PC-3 (cell line): ENCODE measurements around the gene SRSF12. TPM values are rescaled to one million over a fixed set of nuclear protein-coding genes. Genes with fewer than 3 reads are reported as not detected.

Experiments
- ATAC-seq: fragments of 200-7000 bp; cut with Tn5 transposase; 2 replicates; pipeline ENCODE4 v1.9.1; 2020; ENCODE audit warnings: mild to moderate bottlenecking, moderate library complexity
- BruUV-seq: library from RNA; stranded (reverse); fragments of 400-500 nt; replicated peaks from 2 replicates; lab custom pipeline; 2021; lab: Mats Ljungman, UMichigan
- CTCF ChIA-PET: fragments of 300-600 bp; sonication (Branson Sonifier 250); formaldehyde crosslinking; loops from one replicate; lab custom pipeline; 2022; ENCODE audit warnings: antibody characterized with exemption; lab: Charles Lee
- POLR2A ChIA-PET: fragments of 300-600 bp; sonication (Branson Sonifier 250); formaldehyde crosslinking; loops from one replicate; lab custom pipeline; 2022; ENCODE audit warnings: antibody characterized with exemption; ENCODE audit not compliant: unreplicated experiment; lab: Charles Lee
- DNase-seq: peaks from one replicate; pipeline ENCODE4 v3.0.0-alpha.2; 2015
- H2AFZ ChIP-seq: fragments of 300-600 bp; sonication (generic); 2 replicates; pipeline ENCODE4 v1.6.0; 2016; ENCODE audit warnings: antibody characterized with exemption, low read length
- H3F3A ChIP-seq: fragments of 300-600 bp; sonication (generic); one replicate; pipeline ENCODE4 v1.6.0; 2017; ENCODE audit warnings: antibody characterized with exemption, low read length, control low read depth, mild to moderate bottlenecking; ENCODE audit not compliant: unreplicated experiment
- H3K27ac ChIP-seq: fragments of 300-600 bp; sonication (generic); 2 replicates; pipeline ENCODE4 v1.5.1; 2016; ENCODE audit warnings: mild to moderate bottlenecking, low read length
- H3K27me3 ChIP-seq: fragments of 300-600 bp; sonication (generic); 2 replicates; pipeline ENCODE4 v1.6.1; 2016; ENCODE audit warnings: low read length, mixed read lengths
- H3K36me3 ChIP-seq: fragments of 300-600 bp; sonication (generic); 2 replicates; pipeline ENCODE4 v1.6.1; 2016; ENCODE audit warnings: low read depth, mixed run types, low read length, mixed read lengths
- H3K4me1 ChIP-seq: fragments of 300-600 bp; sonication (generic); 2 replicates; pipeline ENCODE4 v1.5.1; 2016; ENCODE audit warnings: low read length; ENCODE audit not compliant: insufficient read depth
- H3K4me2 ChIP-seq: fragments of 300-600 bp; sonication (generic); 2 replicates; pipeline ENCODE4 v1.6.0; 2016; ENCODE audit warnings: low read length
- H3K4me3 ChIP-seq: fragments of 300-600 bp; sonication (generic); 2 replicates; pipeline ENCODE4 v1.5.1; 2016; ENCODE audit warnings: mild to moderate bottlenecking, low read length, mixed read lengths
- H3K79me2 ChIP-seq: fragments of 300-600 bp; sonication (generic); 2 replicates; pipeline ENCODE4 v1.6.1; 2017; ENCODE audit warnings: low read length, mixed read lengths
- H3K9ac ChIP-seq: fragments of 300-600 bp; sonication (generic); 2 replicates; pipeline ENCODE4 v1.6.0; 2016; ENCODE audit warnings: mild to moderate bottlenecking, low read length
- H3K9me2 ChIP-seq: fragments of 300-600 bp; sonication (generic); replicated peaks from 2 replicates; pipeline ENCODE4 v1.6.1; 2016; ENCODE audit warnings: mixed run types, low read length, mixed read lengths
- H3K9me3 ChIP-seq: fragments of 300-600 bp; sonication (generic); 2 replicates; pipeline ENCODE4 v1.6.1; 2016; ENCODE audit warnings: low read length, mixed read lengths
- H4K20me1 ChIP-seq: fragments of 300-600 bp; sonication (generic); 2 replicates; pipeline ENCODE4 v1.6.1; 2016; ENCODE audit warnings: low read length, mixed read lengths
- EZH2 ChIP-seq: fragments of 300-600 bp; sonication (generic); IDR thresholded peaks from one replicate; pipeline ENCODE4 v1.6.1; 2017; ENCODE audit warnings: antibody characterized with exemption, mild to moderate bottlenecking, low read length; ENCODE audit not compliant: unreplicated experiment
- EZH2phosphoT487 ChIP-seq: fragments of 300-600 bp; sonication (generic); IDR thresholded peaks from 2 replicates; pipeline ENCODE4 v1.6.1; 2018; ENCODE audit warnings: mild to moderate bottlenecking, antibody characterized with exemption, low read length, borderline replicate concordance
- intact Hi-C: fragments of 100-400 bp; cut with micrococcal nuclease; formaldehyde crosslinking; loops from 2 replicates; pipeline ENCODE4 v1.9.0; 2023
- total RNA-seq: library from RNA; depleted of rRNA; stranded (reverse); fragments of >200 nt; gene quantifications from 2 replicates; pipeline ENCODE4 v1.2.3, GENCODE V29; 2014
- TF ChIP-seq, protein P1 (sequence below): fragments of 300-600 bp; sonication (generic); conservative IDR thresholded peaks from 2 replicates; pipeline ENCODE4 v1.5.1; 2017; ENCODE audit warnings: antibody characterized with exemption, low read depth, mild to moderate bottlenecking, low read length

The SRSF12 gene
- total RNA-seq, 1 experiment from 2014 or later: not detected

DNA sequence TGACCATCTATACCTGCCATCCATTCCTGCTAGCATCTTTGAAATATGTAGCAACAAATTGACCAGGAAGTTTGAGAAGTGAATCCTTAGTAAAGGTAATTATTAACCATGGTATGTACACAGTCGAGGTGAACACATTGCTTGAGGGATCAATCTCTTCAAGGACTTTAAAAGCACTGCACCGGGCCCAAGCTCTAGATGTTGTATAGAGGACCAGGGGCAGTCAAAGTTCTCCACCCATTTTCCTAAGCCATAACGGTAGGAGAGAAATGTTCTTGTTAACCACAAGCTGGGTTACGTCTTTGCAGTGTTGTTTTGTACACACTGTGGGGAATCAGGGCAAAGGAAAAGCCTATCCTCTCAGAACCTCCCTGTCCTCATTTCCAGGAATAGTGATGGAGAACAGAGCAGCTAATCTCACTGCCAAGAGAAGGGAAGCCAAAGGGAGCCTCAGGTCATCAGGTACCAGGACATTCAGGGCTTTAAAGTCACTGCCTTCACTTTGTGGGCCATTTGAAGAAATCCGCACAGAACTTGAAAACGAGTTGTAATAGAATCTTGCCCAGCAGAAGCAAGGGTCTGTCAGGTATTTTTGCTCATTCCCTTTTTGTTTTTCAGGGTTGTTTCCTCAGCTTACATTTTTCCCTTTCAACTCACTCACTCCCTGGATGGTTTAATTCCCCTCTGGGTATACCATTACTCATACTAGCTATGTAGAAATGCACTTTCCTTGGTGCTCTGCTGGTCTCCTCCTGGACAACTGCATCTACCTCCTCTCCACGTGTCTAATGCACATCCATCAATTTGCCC is 22.7 kb upstream of the SRSF12 start:
- no peak overlapping the region for H3K27ac ChIP-seq
- no peak overlapping the region for H2AFZ ChIP-seq
- intact Hi-C loops: no loop called here
- H3K4me2 ChIP-seq: no peak overlapping the region
- H3K36me3 ChIP-seq: no peaks in the 10 kb centered on the region
- no peak for TF ChIP-seq EZH2phosphoT487
- TF ChIP-seq EZH2: no peak
- TF ChIP-seq, protein P1, sequence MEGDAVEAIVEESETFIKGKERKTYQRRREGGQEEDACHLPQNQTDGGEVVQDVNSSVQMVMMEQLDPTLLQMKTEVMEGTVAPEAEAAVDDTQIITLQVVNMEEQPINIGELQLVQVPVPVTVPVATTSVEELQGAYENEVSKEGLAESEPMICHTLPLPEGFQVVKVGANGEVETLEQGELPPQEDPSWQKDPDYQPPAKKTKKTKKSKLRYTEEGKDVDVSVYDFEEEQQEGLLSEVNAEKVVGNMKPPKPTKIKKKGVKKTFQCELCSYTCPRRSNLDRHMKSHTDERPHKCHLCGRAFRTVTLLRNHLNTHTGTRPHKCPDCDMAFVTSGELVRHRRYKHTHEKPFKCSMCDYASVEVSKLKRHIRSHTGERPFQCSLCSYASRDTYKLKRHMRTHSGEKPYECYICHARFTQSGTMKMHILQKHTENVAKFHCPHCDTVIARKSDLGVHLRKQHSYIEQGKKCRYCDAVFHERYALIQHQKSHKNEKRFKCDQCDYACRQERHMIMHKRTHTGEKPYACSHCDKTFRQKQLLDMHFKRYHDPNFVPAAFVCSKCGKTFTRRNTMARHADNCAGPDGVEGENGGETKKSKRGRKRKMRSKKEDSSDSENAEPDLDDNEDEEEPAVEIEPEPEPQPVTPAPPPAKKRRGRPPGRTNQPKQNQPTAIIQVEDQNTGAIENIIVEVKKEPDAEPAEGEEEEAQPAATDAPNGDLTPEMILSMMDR: no peak
- ChIA-PET POLR2A (no interaction called here), CTCF (no interaction called here)
- no peaks in the 10 kb centered on the region for H3K9me3 ChIP-seq
- H3K9me2 ChIP-seq: no peaks in the 10 kb centered on the region
- ATAC-seq (no peak), DNase-seq (peak; percentile 6)
- BruUV-seq: no TSS peak
- H3K27me3 ChIP-seq: no peaks in the 10 kb centered on the region
- no peak overlapping the region for H3K9ac ChIP-seq
- no peak overlapping the region for H3K4me3 ChIP-seq
- no peaks in the 10 kb centered on the region for H3F3A ChIP-seq
- H4K20me1 ChIP-seq: no peaks in the 10 kb centered on the region
- H3K4me1 ChIP-seq: peaks cover 32% of the 10 kb centered on the region
- no peaks in the 10 kb centered on the region for H3K79me2 ChIP-seq

DNA sequence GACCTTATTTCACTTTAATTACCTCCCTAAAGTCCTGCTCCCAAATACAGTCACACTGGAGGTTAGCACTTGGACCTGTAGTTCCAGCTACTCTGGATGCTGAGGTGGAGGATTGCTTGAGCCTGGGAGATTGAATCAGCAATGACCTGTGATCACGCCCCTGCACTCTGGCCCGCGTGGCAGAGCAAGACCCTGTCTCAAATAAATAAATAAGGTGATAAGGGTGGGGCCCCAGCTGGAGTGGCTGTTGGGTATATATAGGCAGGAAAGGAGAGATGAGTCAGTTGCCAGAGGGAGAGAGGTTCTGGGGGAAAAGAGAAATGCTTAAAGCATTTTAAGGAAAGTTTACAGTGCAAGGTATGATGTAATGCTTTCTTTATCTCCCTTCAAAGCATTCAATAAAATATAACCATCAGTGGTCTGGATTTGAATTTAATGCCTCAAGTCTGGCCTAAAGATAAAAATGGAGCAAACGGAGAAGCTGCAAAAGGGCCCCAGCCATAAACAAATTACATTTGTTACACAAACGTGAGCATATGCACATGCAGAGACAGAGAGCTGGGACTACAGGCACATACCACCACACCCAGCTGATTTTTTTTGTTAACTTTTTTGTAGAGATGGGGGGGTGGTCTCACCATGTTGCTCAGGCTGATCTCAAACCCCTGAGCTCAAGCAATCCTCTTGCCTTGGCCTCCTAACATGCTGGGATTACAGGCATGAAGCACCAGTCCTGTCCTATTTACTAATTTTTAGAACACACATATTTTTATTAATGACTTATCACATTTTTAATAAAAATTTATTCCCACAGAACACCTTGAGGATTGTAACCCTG is 21.9 kb upstream of the SRSF12 start:
- no TSS peak for BruUV-seq
- CTCF ChIA-PET: no interaction called here
- peak; percentile 87 for ATAC-seq
- no peaks in the 10 kb centered on the region for H3K79me2 ChIP-seq
- no peaks in the 10 kb centered on the region for H4K20me1 ChIP-seq
- 0 out of 2 replicates have a peak overlapping the region, but pooled peaks have one; percentile 7 for H2AFZ ChIP-seq
- H3K27me3 ChIP-seq: no peaks in the 10 kb centered on the region
- no peak overlapping the region for H3K9ac ChIP-seq
- peaks cover 27% of the 10 kb centered on the region for H3K4me1 ChIP-seq
- no peaks in the 10 kb centered on the region for H3F3A ChIP-seq
- peak overlapping the region; percentile 59 for H3K4me2 ChIP-seq
- 0 out of 2 replicates have a peak overlapping the region, but pooled peaks have one; percentile 20 for H3K27ac ChIP-seq
- no peaks in the 10 kb centered on the region for H3K9me2 ChIP-seq
- TF ChIP-seq, protein P1: no peak
- TF ChIP-seq EZH2 (no peak), EZH2phosphoT487 (no peak)
- H3K9me3 ChIP-seq: no peaks in the 10 kb centered on the region
- DNase-seq: peak; percentile 59
- intact Hi-C loops: no loop called here
- no peaks in the 10 kb centered on the region for H3K36me3 ChIP-seq
- H3K4me3 ChIP-seq: no peak overlapping the region
- POLR2A ChIA-PET: no interaction called here
